Measurements from ENCODE around the gene SIGLEC6.

DNA sequence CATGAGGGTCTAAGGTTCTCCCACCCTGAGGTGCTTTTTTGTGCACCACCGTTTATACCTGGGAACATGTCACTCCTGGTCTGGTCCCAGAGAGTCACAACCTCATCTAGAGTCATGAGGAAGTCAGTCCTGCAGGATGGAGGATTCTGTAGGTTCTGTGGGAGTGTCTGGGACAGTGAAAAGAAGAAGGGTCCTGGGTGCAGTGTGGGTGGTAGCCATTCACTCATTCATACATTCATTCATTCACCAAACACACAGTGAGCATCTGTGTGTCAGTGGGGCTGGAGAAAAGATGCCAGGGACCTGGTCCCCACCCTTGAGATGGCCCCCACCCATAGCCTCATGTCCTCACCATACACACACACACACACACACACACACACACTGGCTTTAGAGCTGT is 61.8 kb downstream of the SIGLEC6 start:
- TF ChIP-seq, protein P1, sequence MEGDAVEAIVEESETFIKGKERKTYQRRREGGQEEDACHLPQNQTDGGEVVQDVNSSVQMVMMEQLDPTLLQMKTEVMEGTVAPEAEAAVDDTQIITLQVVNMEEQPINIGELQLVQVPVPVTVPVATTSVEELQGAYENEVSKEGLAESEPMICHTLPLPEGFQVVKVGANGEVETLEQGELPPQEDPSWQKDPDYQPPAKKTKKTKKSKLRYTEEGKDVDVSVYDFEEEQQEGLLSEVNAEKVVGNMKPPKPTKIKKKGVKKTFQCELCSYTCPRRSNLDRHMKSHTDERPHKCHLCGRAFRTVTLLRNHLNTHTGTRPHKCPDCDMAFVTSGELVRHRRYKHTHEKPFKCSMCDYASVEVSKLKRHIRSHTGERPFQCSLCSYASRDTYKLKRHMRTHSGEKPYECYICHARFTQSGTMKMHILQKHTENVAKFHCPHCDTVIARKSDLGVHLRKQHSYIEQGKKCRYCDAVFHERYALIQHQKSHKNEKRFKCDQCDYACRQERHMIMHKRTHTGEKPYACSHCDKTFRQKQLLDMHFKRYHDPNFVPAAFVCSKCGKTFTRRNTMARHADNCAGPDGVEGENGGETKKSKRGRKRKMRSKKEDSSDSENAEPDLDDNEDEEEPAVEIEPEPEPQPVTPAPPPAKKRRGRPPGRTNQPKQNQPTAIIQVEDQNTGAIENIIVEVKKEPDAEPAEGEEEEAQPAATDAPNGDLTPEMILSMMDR (IDR thresholded peaks at IDR 0.05 in 2 of 3, conservative IDR thresholded peaks at IDR 0.05 in 1 of 3; ENCODE audit: borderline replicate concordance in 1 of 3, insufficient read depth in 1 of 3, low read depth in 2 of 3, low read length in 2 of 3), result no peak
- no peak for TF ChIP-seq EZH2 (IDR thresholded peaks at IDR 0.05)
- TF ChIP-seq SIN3A (IDR thresholded peaks at IDR 0.05; ENCODE audit: low read depth), result no peak
- TF ChIP-seq, protein P2, sequence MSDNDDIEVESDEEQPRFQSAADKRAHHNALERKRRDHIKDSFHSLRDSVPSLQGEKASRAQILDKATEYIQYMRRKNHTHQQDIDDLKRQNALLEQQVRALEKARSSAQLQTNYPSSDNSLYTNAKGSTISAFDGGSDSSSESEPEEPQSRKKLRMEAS (IDR thresholded peaks at IDR 0.05), result no peak
- TF ChIP-seq RAD21 (IDR thresholded peaks at IDR 0.05; ENCODE audit: low read depth), result no peak
- TF ChIP-seq ZNF274 (IDR thresholded peaks at IDR 0.05; ENCODE audit: low read depth, low read length), result no peak
- TF ChIP-seq EGR1 (IDR thresholded peaks at IDR 0.05; ENCODE audit: low read depth), result no peak
- TF ChIP-seq POLR2A (IDR thresholded peaks at IDR 0.05; ENCODE audit: borderline replicate concordance, extremely low read depth, insufficient read depth, insufficient read length), result no peak
- no peak for TF ChIP-seq JUND (IDR thresholded peaks at IDR 0.05)
- TF ChIP-seq YY1 (IDR thresholded peaks at IDR 0.05; ENCODE audit: extremely low read depth, insufficient replicate concordance, low read depth, low read length), result no peak
- TF ChIP-seq ZFX (IDR thresholded peaks at IDR 0.05), result no peak

All from HCT116 (cell line).